ENCODE measurements around the gene PABPC1L.

PABPC1L gene

GRCh38 chr20:44966030-44966961, 56.4 kb downstream of the PABPC1L start, which contains the start of gene STK4:
TSS of gene STK4 (plus strand) at chr20:44966512. CDS start at chr20:44966569, 57 bp downstream.
- peak; percentile 96 for DNase-seq (ENCODE audit: low spot score)

GRCh38 chr20:44967207-44967807, 57.4 kb downstream of the PABPC1L start:
- no peak for DNase-seq (ENCODE audit: low spot score)

GRCh38 chr20:44969300-44969894, 59.5 kb downstream of the PABPC1L start:
- DNase-seq (ENCODE audit: low spot score): no peak

- no peak for DNase-seq (ENCODE audit: low spot score)
These were observed 60.4 kb downstream of the PABPC1L start for GRCh38 chr20:44970243-44970757.

GRCh38 chr20:44973053-44973452, 63.2 kb downstream of the PABPC1L start:
- DNase-seq (ENCODE audit: low spot score): no peak

- DNase-seq (ENCODE audit: low spot score): no peak
These were observed 66.8 kb downstream of the PABPC1L start for GRCh38 chr20:44976698-44977097.

- DNase-seq (ENCODE audit: low spot score): no peak
These were observed 69.3 kb downstream of the PABPC1L start for GRCh38 chr20:44979090-44979621.

- DNase-seq (ENCODE audit: low spot score): no peak
These were observed 72.0 kb downstream of the PABPC1L start for GRCh38 chr20:44981736-44982406.

- DNase-seq (ENCODE audit: low spot score): no peak
These were observed 73.3 kb downstream of the PABPC1L start for GRCh38 chr20:44983093-44983674.

GRCh38 chr20:44988631-44989171, 78.8 kb downstream of the PABPC1L start:
- no peak for DNase-seq (ENCODE audit: low spot score)

Measured in ecto neural progenitor cell (in vitro differentiated cells).